Measurements from ENCODE around the gene RNFT1. TPM values are rescaled to one million over a fixed set of nuclear protein-coding genes. Genes with fewer than 3 reads are reported as not detected.
"Not testable (repeated sequence)": the region's sequence is repeated elsewhere in the genome, so short reads cannot be mapped to it uniquely, and the experiment has no call there.

The RNFT1 gene
- total RNA-seq, 1 experiment from 2014 or later, result 6.8 TPM

DNA sequence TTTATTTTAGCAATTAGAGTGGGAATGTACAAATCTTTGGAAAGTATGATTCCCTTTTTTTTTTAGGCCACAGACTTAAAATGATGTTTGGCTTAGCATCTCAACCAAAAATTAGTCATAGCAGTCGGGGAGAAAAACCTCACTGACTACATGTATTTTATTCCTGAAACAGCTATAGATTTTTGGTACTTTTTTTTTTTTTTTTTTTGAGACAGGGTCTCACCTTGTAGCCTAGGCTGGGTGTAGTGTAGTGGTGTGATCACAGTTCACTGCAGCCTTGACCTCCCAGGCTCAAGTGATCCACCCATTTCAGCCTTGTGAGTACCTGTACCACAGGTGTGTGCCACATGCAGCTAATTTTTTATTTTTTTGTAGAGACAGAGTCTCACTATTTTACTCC, 23.4 kb downstream of the RNFT1 start:
- Histone ChIP-seq H4K5ac (ENCODE audit: insufficient read length, low read depth, low read length) (no peak overlapping the region), H3K23me2 (ENCODE audit: insufficient read length, low read depth, low read length, poor library complexity, severe bottlenecking) (no peaks in the 10 kb centered on the region), H2BK5ac (ENCODE audit: insufficient read length, low read length) (no peak overlapping the region), H3K14ac (ENCODE audit: insufficient read depth, low read length) (no peak overlapping the region), H2BK12ac (ENCODE audit: insufficient read length, low read depth, low read length) (no peak overlapping the region), H4K8ac (replicated peaks; ENCODE audit: insufficient read length, low read depth, low read length) (no peak overlapping the region), H3K4ac (ENCODE audit: low read depth, low read length) (no peak overlapping the region), H3K9me3 (ENCODE audit: control insufficient read depth, low read depth, low read length) (no peaks in the 10 kb centered on the region), H2AK5ac (ENCODE audit: insufficient read length, low read length) (no peak overlapping the region), H3K27ac (ENCODE audit: insufficient read length, low read depth, low read length) (no peak overlapping the region), H2BK15ac (ENCODE audit: low read depth, low read length) (no peak overlapping the region), H3K79me1 (ENCODE audit: insufficient read depth, low read depth, low read length, poor library complexity, severe bottlenecking) (no peaks in the 10 kb centered on the region), H2AFZ (ENCODE audit: low read length) (no peak overlapping the region), H3K4me1 (ENCODE audit: insufficient read depth, low read length) (no peaks in the 10 kb centered on the region), H3K79me2 (ENCODE audit: insufficient read depth, low read length) (no peaks in the 10 kb centered on the region), H3K56ac (ENCODE audit: insufficient read length, low read depth, low read length) (no peak overlapping the region), H3K18ac (ENCODE audit: insufficient read length, low read depth, low read length) (no peak overlapping the region), H2BK120ac (ENCODE audit: low read depth, low read length, poor library complexity, severe bottlenecking) (no peak overlapping the region), H3K9ac (ENCODE audit: extremely low read depth, insufficient read length, low read length) (no peak overlapping the region), H3K23ac (ENCODE audit: insufficient read length, low read depth, low read length) (no peak overlapping the region), H2BK20ac (ENCODE audit: low read depth, low read length, poor library complexity, severe bottlenecking) (no peak overlapping the region), H3K4me2 (ENCODE audit: insufficient read depth, insufficient read length, low read length) (no peak overlapping the region), H3T11ph (ENCODE audit: low read length) (no peak overlapping the region), H3K27me3 (ENCODE audit: insufficient read depth, low read length) (no peaks in the 10 kb centered on the region), H4K91ac (ENCODE audit: insufficient read length, low read depth, low read length) (no peak overlapping the region), H4K20me1 (ENCODE audit: control insufficient read depth, insufficient read depth, insufficient read length) (no peaks in the 10 kb centered on the region)
- H3K27me3 Mint-ChIP-seq (ENCODE audit: low read depth), result no peaks in the 10 kb centered on the region
- WGBS (ENCODE audit: extremely low coverage, insufficient read length, low lambda C conversion rate), result no CpG with 5 or more reads among the region's 1 CpG
- H3K9me3 Mint-ChIP-seq, result no peaks in the 10 kb centered on the region
- TF ChIP-seq, protein P1, sequence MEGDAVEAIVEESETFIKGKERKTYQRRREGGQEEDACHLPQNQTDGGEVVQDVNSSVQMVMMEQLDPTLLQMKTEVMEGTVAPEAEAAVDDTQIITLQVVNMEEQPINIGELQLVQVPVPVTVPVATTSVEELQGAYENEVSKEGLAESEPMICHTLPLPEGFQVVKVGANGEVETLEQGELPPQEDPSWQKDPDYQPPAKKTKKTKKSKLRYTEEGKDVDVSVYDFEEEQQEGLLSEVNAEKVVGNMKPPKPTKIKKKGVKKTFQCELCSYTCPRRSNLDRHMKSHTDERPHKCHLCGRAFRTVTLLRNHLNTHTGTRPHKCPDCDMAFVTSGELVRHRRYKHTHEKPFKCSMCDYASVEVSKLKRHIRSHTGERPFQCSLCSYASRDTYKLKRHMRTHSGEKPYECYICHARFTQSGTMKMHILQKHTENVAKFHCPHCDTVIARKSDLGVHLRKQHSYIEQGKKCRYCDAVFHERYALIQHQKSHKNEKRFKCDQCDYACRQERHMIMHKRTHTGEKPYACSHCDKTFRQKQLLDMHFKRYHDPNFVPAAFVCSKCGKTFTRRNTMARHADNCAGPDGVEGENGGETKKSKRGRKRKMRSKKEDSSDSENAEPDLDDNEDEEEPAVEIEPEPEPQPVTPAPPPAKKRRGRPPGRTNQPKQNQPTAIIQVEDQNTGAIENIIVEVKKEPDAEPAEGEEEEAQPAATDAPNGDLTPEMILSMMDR (conservative IDR thresholded peaks at IDR 0.05), result no peak
- no peak overlapping the region for H3K27ac Mint-ChIP-seq
- no peaks in the 10 kb centered on the region for H3K4me1 Mint-ChIP-seq
- no peak for DNase-seq
- H3K36me3 Mint-ChIP-seq (ENCODE audit: insufficient read depth in 1 of 3, low read depth in 3 of 3), result peaks cover 5 to 60% (median 28%) of the 10 kb centered on the region in 3 experiments; a peak in 6 of 7 replicates
- no peak overlapping the region for H3K4me3 Mint-ChIP-seq

DNA sequence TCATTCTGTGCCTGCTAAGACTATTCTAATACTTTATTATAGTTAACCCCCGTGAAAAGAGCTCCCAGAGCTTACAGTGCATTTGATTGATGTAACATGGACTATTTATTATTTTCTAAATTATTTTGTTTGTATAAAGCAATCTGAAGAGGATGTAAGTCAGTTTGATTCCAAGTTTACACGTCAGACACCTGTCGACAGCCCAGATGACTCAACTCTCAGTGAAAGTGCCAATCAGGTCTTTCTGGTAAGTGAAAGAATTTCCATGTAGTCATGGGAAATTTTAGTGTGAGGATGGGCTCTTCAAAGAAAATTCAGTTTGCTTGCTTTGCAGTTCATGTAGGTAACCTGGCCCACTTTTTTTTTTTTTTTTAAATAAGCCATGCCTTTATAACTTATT, 23.8 kb downstream of the RNFT1 start:
- H3K27me3 Mint-ChIP-seq (ENCODE audit: low read depth); H2BK5ac ChIP-seq (ENCODE audit: insufficient read length, low read length); H3K79me1 ChIP-seq (ENCODE audit: insufficient read depth, low read depth, low read length, poor library complexity, severe bottlenecking); H3K9ac ChIP-seq (ENCODE audit: extremely low read depth, insufficient read length, low read length); H3K23ac ChIP-seq (ENCODE audit: insufficient read length, low read depth, low read length); H3K56ac ChIP-seq (ENCODE audit: insufficient read length, low read depth, low read length); H3K9me3 ChIP-seq (ENCODE audit: control insufficient read depth, low read depth, low read length); H3T11ph ChIP-seq (ENCODE audit: low read length); H3K14ac ChIP-seq (ENCODE audit: insufficient read depth, low read length); H2BK20ac ChIP-seq (ENCODE audit: low read depth, low read length, poor library complexity, severe bottlenecking); H3K27ac ChIP-seq (ENCODE audit: insufficient read length, low read depth, low read length); H2AFZ ChIP-seq (ENCODE audit: low read length); H3K23me2 ChIP-seq (ENCODE audit: insufficient read length, low read depth, low read length, poor library complexity, severe bottlenecking); H3K4me1 ChIP-seq (ENCODE audit: insufficient read depth, low read length); H4K20me1 ChIP-seq (ENCODE audit: control insufficient read depth, insufficient read depth, insufficient read length); H3K79me2 ChIP-seq (ENCODE audit: insufficient read depth, low read length); H3K4me1 Mint-ChIP-seq; H3K9me3 Mint-ChIP-seq; H3K4me3 Mint-ChIP-seq; H2BK120ac ChIP-seq (ENCODE audit: low read depth, low read length, poor library complexity, severe bottlenecking); H4K91ac ChIP-seq (ENCODE audit: insufficient read length, low read depth, low read length); H3K4ac ChIP-seq (ENCODE audit: low read depth, low read length); H2BK12ac ChIP-seq (ENCODE audit: insufficient read length, low read depth, low read length); H3K27me3 ChIP-seq (ENCODE audit: insufficient read depth, low read length); H3K27ac Mint-ChIP-seq; H3K4me2 ChIP-seq (ENCODE audit: insufficient read depth, insufficient read length, low read length); H4K5ac ChIP-seq (ENCODE audit: insufficient read length, low read depth, low read length); H3K18ac ChIP-seq (ENCODE audit: insufficient read length, low read depth, low read length); H2BK15ac ChIP-seq (ENCODE audit: low read depth, low read length); H2AK5ac ChIP-seq (ENCODE audit: insufficient read length, low read length); DNase-seq; H4K8ac ChIP-seq (replicated peaks; ENCODE audit: insufficient read length, low read depth, low read length): not testable (repeated sequence)
- peaks cover 5 to 62% (median 27%) of the 10 kb centered on the region in 3 experiments; a peak in 6 of 7 replicates for H3K36me3 Mint-ChIP-seq (ENCODE audit: insufficient read depth in 1 of 3, low read depth in 3 of 3)
- no CpG with 5 or more reads among the region's 3 CpGs for WGBS (ENCODE audit: extremely low coverage, insufficient read length, low lambda C conversion rate)

All from H9 (cell line).